Breast epithelium (tissue), 4 donors: ENCODE measurements around the gene MIOS. TPM values are rescaled to one million over a fixed set of nuclear protein-coding genes. Genes with fewer than 3 reads are reported as not detected.

ENCODE experiments used
- DNase-seq, 2 donors: peaks; one replicate each; pipeline ENCODE4 v3.0.0-alpha.2; 2019; ENCODE audit warnings: low spot score in 2 of 2
- H3K27ac ChIP-seq, 2 donors: fragments of 200-600 bp; sonication (generic) in 1 of 2; one replicate each; pipeline ENCODE4 v1.5.1; 2016 to 2019; ENCODE audit warnings: mild to moderate bottlenecking in 1 of 2
- H3K27me3 ChIP-seq, 2 donors: fragments of 200-600 bp; sonication (generic) in 1 of 2; one replicate each; pipeline versions ENCODE4 v1.5.1 to v1.6.0; 2017 to 2019; ENCODE audit warnings: control low read depth in 1 of 2, mild to moderate bottlenecking in 1 of 2
- H3K36me3 ChIP-seq: fragments of 200-600 bp; one replicate; pipeline ENCODE4 v1.5.1; 2019
- H3K4me1 ChIP-seq, 2 donors: fragments of 200-600 bp; sonication (generic); one replicate each; pipeline ENCODE4 v1.5.1; 2016 to 2019; ENCODE audit warnings: control low read depth in 1 of 2
- H3K4me3 ChIP-seq, 3 donors: fragments of 200-600 bp; sonication (generic); 1 replicate in 2 of 3; 2 replicates in 1 of 3; pipeline ENCODE4 v1.5.1; 2016 to 2019; ENCODE audit warnings: mild to moderate bottlenecking in 3 of 3, moderate library complexity in 2 of 3
- H3K9me3 ChIP-seq, 2 donors: fragments of 200-600 bp; sonication (generic) in 1 of 2; one replicate each; pipeline ENCODE4 v1.5.1; 2016 to 2019; ENCODE audit warnings: control low read depth in 1 of 2
- CTCF ChIP-seq, 3 donors: fragments of 450-650 bp; IDR thresholded peaks; one replicate each; pipeline ENCODE4 v1.5.1; 2016 to 2017; ENCODE audit warnings: antibody characterized with exemption in 3 of 3, mild to moderate bottlenecking in 3 of 3, moderate library complexity in 3 of 3
- POLR2A ChIP-seq: fragments of 450-650 bp; IDR thresholded peaks from one replicate; pipeline ENCODE4 v1.6.1; 2016; ENCODE audit warnings: antibody characterized with exemption, mild to moderate bottlenecking, moderate library complexity
- POLR2AphosphoS5 ChIP-seq, 3 donors: sonication (generic); formaldehyde crosslinking; IDR thresholded peaks; one replicate each; pipeline ENCODE4 v1.6.1; 2017; ENCODE audit warnings: antibody characterized with exemption in 3 of 3
- intact Hi-C: fragments of 100-400 bp; cut with DNase I; formaldehyde crosslinking; loops from one replicate; pipeline ENCODE4 v1.15.1; 2023; ENCODE audit warnings: low total_unique reads
- total RNA-seq, 3 donors: library from RNA; depleted of rRNA; stranded (reverse); fragments of >200 nt; gene quantifications; one replicate each; pipeline ENCODE4 v1.1.0, GENCODE V29; 2016

Gene MIOS
- total RNA-seq, 3 donors from 2014 or later = 35.0 to 59.9 (median 56.7) TPM

DNA sequence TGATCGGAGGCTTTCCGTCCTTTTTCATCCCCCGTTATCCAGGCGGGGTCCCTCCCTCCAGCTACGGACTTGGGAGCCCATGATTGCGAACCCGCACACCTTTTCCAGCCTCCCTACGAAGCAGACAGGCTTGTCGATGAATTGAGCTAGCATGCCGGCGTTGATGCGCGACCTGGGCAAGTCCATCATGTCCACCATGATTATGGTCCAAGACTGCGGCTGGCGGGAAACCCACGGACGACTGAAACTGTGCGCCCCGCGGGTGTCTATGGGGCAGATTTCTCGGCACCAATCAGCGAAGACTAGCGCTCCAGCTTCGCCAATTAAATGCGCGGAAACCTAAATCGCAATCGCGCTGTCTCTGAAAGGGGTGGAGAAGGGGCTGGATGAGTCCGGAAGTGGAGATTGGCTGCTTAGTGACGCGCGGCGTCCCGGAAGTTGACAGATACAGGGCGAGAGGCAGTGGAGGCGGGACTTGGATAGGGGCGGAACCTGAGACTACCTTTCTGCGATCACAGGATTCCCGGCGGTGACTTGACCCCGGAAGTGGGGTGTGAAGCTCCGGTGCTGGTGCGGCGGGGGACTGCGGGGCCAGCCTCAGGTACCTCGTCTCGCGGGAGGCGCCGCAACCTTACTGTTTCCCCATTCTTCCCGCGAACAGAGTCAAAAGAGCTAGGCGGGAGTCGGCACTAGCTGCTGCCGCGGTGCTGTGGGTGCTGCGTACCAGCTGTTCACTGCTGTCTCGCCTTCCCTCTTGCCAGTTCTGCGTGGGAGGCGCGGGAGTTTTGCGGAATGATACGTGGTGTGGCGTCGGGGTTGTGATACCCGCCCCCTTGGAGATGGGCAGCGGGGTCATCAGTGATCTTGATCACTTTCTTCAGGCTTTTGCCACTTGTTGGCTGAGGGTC lies 73.8 kb downstream of the MIOS start, which contains the start of gene UMAD1:
TSS of gene UMAD1 (plus strand) at position 532 of the 908 bp plus-strand sequence. CDS start 32,620 bp downstream, outside the sequence.
- H3K4me3 ChIP-seq = peak within 1 kb of the TSS; percentile 71 to 84 (median 74)
- no peaks in the 10 kb centered on the region for H3K4me1 ChIP-seq
- intact Hi-C loops = no loop called here
- peak within 1 kb of the TSS; percentile 93 to 96 for H3K27ac ChIP-seq
- H3K36me3 ChIP-seq = no peaks in the 10 kb centered on the region
- TF ChIP-seq CTCF (IDR thresholded peaks at IDR 0.05) = no peak
- peak; percentile 55 to 87 (median 56) for TF ChIP-seq POLR2AphosphoS5 (IDR thresholded peaks at IDR 0.05)
- peak; percentile 71 for TF ChIP-seq POLR2A
- peak; percentile 98 to 99 for DNase-seq
- no peaks in the 10 kb centered on the region for H3K9me3 ChIP-seq
- no peaks in the 10 kb centered on the region for H3K27me3 ChIP-seq

DNA sequence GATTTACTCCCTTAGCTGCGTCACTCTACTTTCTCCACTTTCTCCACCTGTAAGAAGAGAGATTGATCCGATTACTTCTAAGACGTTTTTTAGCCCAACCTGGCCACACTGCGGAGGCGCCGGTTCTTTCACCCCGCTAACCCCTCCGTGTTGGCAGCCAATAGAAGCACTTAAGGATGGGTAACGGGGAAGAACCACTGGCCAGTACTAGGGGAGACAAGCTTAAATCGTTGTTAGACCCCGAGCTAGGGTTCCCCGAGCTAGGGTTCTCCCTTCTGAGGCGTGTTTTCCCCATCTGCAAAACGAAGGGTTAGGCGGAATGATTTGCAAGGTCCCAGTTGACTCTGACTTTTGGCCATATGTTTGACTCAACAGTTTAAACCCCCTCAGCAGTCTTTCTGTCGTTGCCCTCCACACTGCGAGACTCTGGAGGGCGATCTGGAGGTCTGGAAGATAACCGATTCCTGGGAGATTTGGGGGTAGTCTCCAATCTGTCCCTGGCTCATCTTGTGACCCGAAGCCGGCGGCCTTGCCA lies 74.5 kb downstream of the MIOS start:
- no peaks in the 10 kb centered on the region for H3K36me3 ChIP-seq
- H3K9me3 ChIP-seq = no peaks in the 10 kb centered on the region
- intact Hi-C loops = no loop called here
- TF ChIP-seq POLR2AphosphoS5 (IDR thresholded peaks at IDR 0.05) = no peak
- no peak for TF ChIP-seq CTCF (IDR thresholded peaks at IDR 0.05)
- TF ChIP-seq POLR2A = no peak
- H3K4me1 ChIP-seq = no peaks in the 10 kb centered on the region
- H3K27ac ChIP-seq = peak overlapping the region; percentile 93 to 96
- no peaks in the 10 kb centered on the region for H3K27me3 ChIP-seq
- H3K4me3 ChIP-seq = peak overlapping the region; percentile 71 to 84 (median 74)
- no peak for DNase-seq

DNA sequence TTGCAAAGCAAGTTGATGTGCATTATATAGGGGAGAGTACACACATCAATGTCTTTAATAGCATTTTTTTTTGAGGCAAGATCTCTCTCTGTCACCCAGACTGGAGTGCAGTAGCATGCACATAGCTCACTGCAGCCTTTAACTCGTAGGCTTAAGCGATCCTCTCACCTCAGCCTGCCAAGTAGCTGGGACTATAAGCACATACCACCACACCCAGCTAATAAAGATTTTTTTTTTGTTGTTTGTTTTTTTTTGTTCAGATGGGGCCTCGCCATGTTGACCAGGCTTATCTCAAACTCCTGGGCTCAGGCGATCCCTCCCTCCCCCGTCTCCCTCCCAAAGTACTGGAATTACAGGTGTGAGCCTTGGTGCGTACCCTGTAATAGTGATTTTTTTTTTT lies 75.4 kb downstream of the MIOS start:
- intact Hi-C loops = no loop called here
- peaks cover 0 to 4% of the 10 kb centered on the region in 2 donors for H3K9me3 ChIP-seq
- no peaks in the 10 kb centered on the region for H3K36me3 ChIP-seq
- H3K4me3 ChIP-seq = peak overlapping the region in 2 of 3 donors; percentile 74 to 84
- no peak overlapping the region for H3K27ac ChIP-seq
- TF ChIP-seq POLR2A = no peak
- DNase-seq = no peak
- no peaks in the 10 kb centered on the region for H3K27me3 ChIP-seq
- H3K4me1 ChIP-seq = no peaks in the 10 kb centered on the region

- H3K9me3 ChIP-seq = peaks cover 0 to 4% of the 10 kb centered on the region in 2 donors
- no peak for TF ChIP-seq POLR2A
- no peak for TF ChIP-seq CTCF (IDR thresholded peaks at IDR 0.05)
- no peak for TF ChIP-seq POLR2AphosphoS5 (IDR thresholded peaks at IDR 0.05)
- no peak overlapping the region for H3K27ac ChIP-seq
- no peaks in the 10 kb centered on the region for H3K4me1 ChIP-seq
- no peaks in the 10 kb centered on the region for H3K27me3 ChIP-seq
- no peak overlapping the region for H3K4me3 ChIP-seq
- intact Hi-C loops = no loop called here
- no peak for DNase-seq
- no peaks in the 10 kb centered on the region for H3K36me3 ChIP-seq
Measured at GRCh38 chr7:7647495-7648036, 80.9 kb downstream of the MIOS start.

- no peaks in the 10 kb centered on the region for H3K36me3 ChIP-seq
- no peak for TF ChIP-seq CTCF (IDR thresholded peaks at IDR 0.05)
- no peak for TF ChIP-seq POLR2AphosphoS5 (IDR thresholded peaks at IDR 0.05)
- no peak for TF ChIP-seq POLR2A
- H3K27me3 ChIP-seq = no peaks in the 10 kb centered on the region
- no peak overlapping the region for H3K27ac ChIP-seq
- H3K9me3 ChIP-seq = peaks cover 0 to 4% of the 10 kb centered on the region in 2 donors
- intact Hi-C loops = no loop called here
- H3K4me3 ChIP-seq = no peak overlapping the region
- DNase-seq = no peak
- H3K4me1 ChIP-seq = no peaks in the 10 kb centered on the region
Measured at GRCh38 chr7:7650682-7651206, 84.1 kb downstream of the MIOS start.
